MM.1S (cell line): ENCODE data around the gene ARHGAP26.

Experiments
- EZH2 ChIP-seq: fragments of 300-600 bp; sonication (generic); optimal IDR thresholded peaks from 2 replicates; pipeline ENCODE3; 2017; ENCODE audit warnings: low read depth, mild to moderate bottlenecking, antibody characterized with exemption, low read length, mixed read lengths
- EZH2phosphoT487 ChIP-seq: fragments of 300-600 bp; sonication (generic); IDR thresholded peaks from 2 replicates; pipeline ENCODE4 v1.6.1; 2018; ENCODE audit warnings: antibody characterized with exemption, low read length
- TF ChIP-seq, protein P1 (sequence below): fragments of 300-600 bp; sonication (generic); IDR thresholded peaks from 2 replicates; pipeline ENCODE4 v1.5.1; 2016; ENCODE audit warnings: antibody characterized with exemption, low read length, mixed read lengths

DNA sequence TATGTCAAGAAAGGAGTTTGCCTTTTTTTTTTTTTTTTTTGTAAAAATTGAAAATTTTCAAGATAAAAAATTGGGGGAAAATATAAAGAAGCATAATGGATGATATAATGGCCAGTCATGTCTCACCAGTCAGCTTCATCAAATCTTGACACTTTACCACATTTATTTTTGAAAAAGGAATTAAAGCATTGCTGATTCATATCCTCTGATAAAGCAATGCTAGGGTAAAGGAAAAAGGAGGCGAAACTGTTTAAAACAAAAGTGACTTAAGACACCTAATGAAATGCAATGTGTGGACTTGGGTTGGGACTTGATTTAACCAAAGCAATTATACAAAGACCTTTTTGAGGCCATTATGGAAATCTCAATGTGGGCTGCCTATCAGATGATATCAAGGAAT is 208.5 kb downstream of the ARHGAP26 start:
- TF ChIP-seq, protein P1, sequence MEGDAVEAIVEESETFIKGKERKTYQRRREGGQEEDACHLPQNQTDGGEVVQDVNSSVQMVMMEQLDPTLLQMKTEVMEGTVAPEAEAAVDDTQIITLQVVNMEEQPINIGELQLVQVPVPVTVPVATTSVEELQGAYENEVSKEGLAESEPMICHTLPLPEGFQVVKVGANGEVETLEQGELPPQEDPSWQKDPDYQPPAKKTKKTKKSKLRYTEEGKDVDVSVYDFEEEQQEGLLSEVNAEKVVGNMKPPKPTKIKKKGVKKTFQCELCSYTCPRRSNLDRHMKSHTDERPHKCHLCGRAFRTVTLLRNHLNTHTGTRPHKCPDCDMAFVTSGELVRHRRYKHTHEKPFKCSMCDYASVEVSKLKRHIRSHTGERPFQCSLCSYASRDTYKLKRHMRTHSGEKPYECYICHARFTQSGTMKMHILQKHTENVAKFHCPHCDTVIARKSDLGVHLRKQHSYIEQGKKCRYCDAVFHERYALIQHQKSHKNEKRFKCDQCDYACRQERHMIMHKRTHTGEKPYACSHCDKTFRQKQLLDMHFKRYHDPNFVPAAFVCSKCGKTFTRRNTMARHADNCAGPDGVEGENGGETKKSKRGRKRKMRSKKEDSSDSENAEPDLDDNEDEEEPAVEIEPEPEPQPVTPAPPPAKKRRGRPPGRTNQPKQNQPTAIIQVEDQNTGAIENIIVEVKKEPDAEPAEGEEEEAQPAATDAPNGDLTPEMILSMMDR, result no peak
- TF ChIP-seq EZH2phosphoT487, result no peak
- TF ChIP-seq EZH2, result no peak
